HEK293 (cell line): ENCODE data around the gene SLC20A1.

Experiments
- EGR2 ChIP-seq: fragments of 450-650 bp; formaldehyde crosslinking; IDR thresholded peaks from 2 replicates; pipeline ENCODE4 v1.5.1; 2016; ENCODE audit warnings: low read depth, missing biosample characterization, missing genetic modification characterization
- ELK4 ChIP-seq: IDR thresholded peaks from 2 replicates; pipeline ENCODE4 v1.6.1; 2011; ENCODE audit warnings: mild to moderate bottlenecking, low read depth, low read length, borderline replicate concordance
- GLIS2 ChIP-seq: fragments of 450-650 bp; formaldehyde crosslinking; IDR thresholded peaks from 2 replicates; pipeline ENCODE4 v1.5.1; 2016; ENCODE audit warnings: missing biosample characterization, missing genetic modification characterization
- KLF10 ChIP-seq: fragments of 450-650 bp; IDR thresholded peaks from 2 replicates; pipeline ENCODE4 v1.5.1; 2018; ENCODE audit warnings: missing biosample characterization, mild to moderate bottlenecking, missing genetic modification characterization
- MEIS1 ChIP-seq: sonication (generic); formaldehyde crosslinking; IDR thresholded peaks from 2 replicates; pipeline ENCODE4 v1.8.1; 2022; ENCODE audit warnings: missing genetic modification reagents, mild to moderate bottlenecking, borderline replicate concordance
- MZF1 ChIP-seq: fragments of 450-650 bp; formaldehyde crosslinking; IDR thresholded peaks from 2 replicates; pipeline ENCODE4 v1.5.1; 2017; ENCODE audit warnings: missing biosample characterization, missing genetic modification characterization, borderline replicate concordance
- PRDM4 ChIP-seq: fragments of 450-650 bp; formaldehyde crosslinking; IDR thresholded peaks from 2 replicates; pipeline ENCODE4 v1.5.1; 2017; ENCODE audit warnings: missing biosample characterization, missing genetic modification characterization
- TRIM28 ChIP-seq: IDR thresholded peaks from 2 replicates; pipeline ENCODE4 v1.6.1; 2011; ENCODE audit warnings: low read length, control low read depth, borderline replicate concordance
- TSHZ1 ChIP-seq: fragments of 450-650 bp; formaldehyde crosslinking; IDR thresholded peaks from 2 replicates; pipeline ENCODE4 v1.5.1; 2016; ENCODE audit warnings: missing biosample characterization, missing genetic modification characterization, borderline replicate concordance
- ZBTB21 ChIP-seq: fragments of 450-650 bp; formaldehyde crosslinking; IDR thresholded peaks from 2 replicates; pipeline ENCODE4 v1.5.1; 2017; ENCODE audit warnings: missing biosample characterization, missing genetic modification characterization
- ZEB2 ChIP-seq: fragments of 450-650 bp; formaldehyde crosslinking; IDR thresholded peaks from 2 replicates; pipeline ENCODE4 v1.5.1; 2016; ENCODE audit warnings: missing biosample characterization, missing genetic modification characterization
- ZFP3 ChIP-seq: fragments of 450-650 bp; formaldehyde crosslinking; IDR thresholded peaks from 2 replicates; pipeline ENCODE4 v1.5.1; 2016; ENCODE audit warnings: low read depth, missing biosample characterization, missing genetic modification characterization
- ZIC2 ChIP-seq: fragments of 450-650 bp; formaldehyde crosslinking; IDR thresholded peaks from 2 replicates; pipeline ENCODE4 v1.5.1; 2016; ENCODE audit warnings: missing biosample characterization, missing genetic modification characterization
- ZNF112 ChIP-seq: fragments of 450-650 bp; formaldehyde crosslinking; IDR thresholded peaks from 2 replicates; pipeline ENCODE4 v1.5.0; 2017; ENCODE audit warnings: missing biosample characterization, missing genetic modification characterization
- ZNF133 ChIP-seq: fragments of 450-650 bp; formaldehyde crosslinking; IDR thresholded peaks from 2 replicates; pipeline ENCODE4 v1.5.1; 2016; ENCODE audit warnings: missing biosample characterization, missing genetic modification characterization
- ZNF19 ChIP-seq: fragments of 450-650 bp; formaldehyde crosslinking; IDR thresholded peaks from 2 replicates; pipeline ENCODE4; 2016; ENCODE audit warnings: missing biosample characterization, missing genetic modification characterization, low read depth
- ZNF274 ChIP-seq, 2 experiments: fragments of 200-500 bp in 1 of 2; fragments of 450-650 bp in 1 of 2; sonication (Bioruptor generic) in 1 of 2; formaldehyde crosslinking in 1 of 2; IDR thresholded peaks; 2 replicates each; pipeline versions ENCODE4 v1.5.1 to v1.6.1; 2014 to 2016; ENCODE audit warnings: borderline replicate concordance in 1 of 2, inconsistent platforms in 1 of 2, low read length in 1 of 2, missing biosample characterization in 1 of 2, missing genetic modification characterization in 1 of 2
- ZNF292 ChIP-seq: fragments of 450-650 bp; formaldehyde crosslinking; IDR thresholded peaks from 2 replicates; pipeline ENCODE4 v1.5.1; 2016; ENCODE audit warnings: low read depth, missing biosample characterization, missing genetic modification characterization, borderline replicate concordance
- ZNF37A ChIP-seq: fragments of 450-650 bp; IDR thresholded peaks from 2 replicates; pipeline ENCODE4 v1.5.1; 2018; ENCODE audit warnings: missing biosample characterization, missing genetic modification characterization
- ZNF398 ChIP-seq: fragments of 450-650 bp; formaldehyde crosslinking; IDR thresholded peaks from 2 replicates; pipeline ENCODE4 v1.5.1; 2017; ENCODE audit warnings: missing biosample characterization, missing genetic modification characterization
- ZNF518A ChIP-seq: fragments of 450-650 bp; formaldehyde crosslinking; conservative IDR thresholded peaks from 2 replicates; pipeline ENCODE4 v1.5.1; 2016; ENCODE audit warnings: low read depth, missing biosample characterization, missing genetic modification characterization
- ZNF610 ChIP-seq: fragments of 450-650 bp; formaldehyde crosslinking; IDR thresholded peaks from 2 replicates; pipeline ENCODE4 v1.5.1; 2016; ENCODE audit warnings: missing biosample characterization, missing genetic modification characterization, borderline replicate concordance
- ZNF629 ChIP-seq: fragments of 450-650 bp; formaldehyde crosslinking; IDR thresholded peaks from 2 replicates; pipeline ENCODE4 v1.5.1; 2017; ENCODE audit warnings: missing biosample characterization, missing genetic modification characterization
- ZSCAN23 ChIP-seq: fragments of 450-650 bp; formaldehyde crosslinking; IDR thresholded peaks from 2 replicates; pipeline ENCODE4 v1.5.1; 2016; ENCODE audit warnings: missing biosample characterization, missing genetic modification characterization
- ZXDB ChIP-seq: fragments of 450-650 bp; formaldehyde crosslinking; IDR thresholded peaks from 2 replicates; pipeline ENCODE4 v1.5.1; 2016; ENCODE audit warnings: missing biosample characterization, missing genetic modification characterization

The SLC20A1 gene

GRCh38 chr2:112645310-112646101, at the start of gene SLC20A1 (continued):
- TF ChIP-seq ELK4, result no peak
- no peak for TF ChIP-seq ZNF610 (tag by site-specific recombination)
- TF ChIP-seq KLF10 (tag by site-specific recombination), result peak; percentile 45; the same call in 1 of the 2 replicates
- TF ChIP-seq ZSCAN23 (tag by site-specific recombination), result 0 out of 2 replicates have a peak, but pooled peaks have one; percentile 10
- no peak for TF ChIP-seq MZF1 (tag by site-specific recombination)
- TF ChIP-seq ZNF518A (tag by site-specific recombination), result no peak
- TF ChIP-seq ZNF37A (tag by site-specific recombination), result no peak
- no peak for TF ChIP-seq ZNF292 (tag by site-specific recombination)
- TF ChIP-seq ZNF629, result peak; percentile 62
- TF ChIP-seq TRIM28, result no peak
- no peak for TF ChIP-seq ZNF19 (tag by site-specific recombination)
- no peak for TF ChIP-seq EGR2 (tag by site-specific recombination)
- peak; percentile 75 for TF ChIP-seq ZNF398 (tag by site-specific recombination)
- no peak for TF ChIP-seq MEIS1 (CRISPR knock-in tag)
- TF ChIP-seq ZFP3, result no peak
- no peak for TF ChIP-seq ZNF112
- peak; percentile 60; the same call in 1 of the 2 replicates for TF ChIP-seq ZXDB (tag by site-specific recombination)
- no peak for TF ChIP-seq ZBTB21
- no peak for TF ChIP-seq ZNF133 (tag by site-specific recombination)
- TF ChIP-seq GLIS2 (tag by site-specific recombination), result peak; percentile 97
- peak; percentile 60; the same call in 1 of the 2 replicates for TF ChIP-seq ZEB2
- peak; percentile 88 for TF ChIP-seq ZIC2 (tag by site-specific recombination)
- TF ChIP-seq PRDM4 (tag by site-specific recombination), result no peak
- no peak for TF ChIP-seq ZNF274 (IDR thresholded peaks at IDR 0.05; ENCODE audit: low read length)
- TF ChIP-seq ZNF274 (tag by site-specific recombination; IDR thresholded peaks at IDR 0.05; ENCODE audit: borderline replicate concordance), result no peak
- TF ChIP-seq TSHZ1 (tag by site-specific recombination), result no peak
